Testis (tissue), 3 donors: ENCODE measurements around the gene NRP1. TPM values are rescaled to one million over a fixed set of nuclear protein-coding genes. Genes with fewer than 3 reads are reported as not detected.

ENCODE experiments used
- DNase-seq: peaks from one replicate; pipeline ENCODE4 v3.0.0-alpha.2; 2019
- H3K27ac ChIP-seq, 2 donors: fragments of 200-600 bp; sonication (generic); one replicate each; pipeline ENCODE4 v1.5.1; 2019
- H3K27me3 ChIP-seq: fragments of 200-600 bp; sonication (generic); one replicate; pipeline ENCODE4 v1.5.1; 2019
- H3K36me3 ChIP-seq: fragments of 200-600 bp; sonication (generic); one replicate; pipeline ENCODE4 v1.5.1; 2017; ENCODE audit warnings: low read depth; ENCODE audit errors: missing control alignments
- H3K4me1 ChIP-seq: fragments of 200-600 bp; sonication (generic); one replicate; pipeline ENCODE4 v1.5.1; 2019
- H3K4me3 ChIP-seq, 2 donors: fragments of 200-600 bp; sonication (generic); one replicate each; pipeline ENCODE4 v1.5.1; 2017 to 2019
- H3K9me3 ChIP-seq: fragments of 200-600 bp; sonication (generic); one replicate; pipeline ENCODE4 v1.5.1; 2017
- POLR2A ChIP-seq: fragments of 450-650 bp; IDR thresholded peaks from one replicate; pipeline ENCODE4 v1.6.1; 2017; ENCODE audit warnings: antibody characterized with exemption, mild to moderate bottlenecking, moderate library complexity
- WGBS, 2 donors: methylation state at CpG; one replicate each; pipeline ENCODE4 v1.1.5; 2018; 5-methylcytosine and 5-hydroxymethylcytosine counted together
- intact Hi-C: fragments of 100-400 bp; cut with DNase I; formaldehyde crosslinking; loops from one replicate; pipeline ENCODE4 v1.15.1; 2023; ENCODE audit warnings: low total_unique reads
- polyA plus RNA-seq: library from polyadenylated mRNA; stranded (reverse); fragments of 350-450 nt; fragmentation: Illumina TruSeq; extraction: RNeasy Lipid Tissue Mini Kit (QIAGEN cat#74804); gene quantifications from one replicate; pipeline ENCODE4 v1.2.3, GENCODE V29; 2014; ENCODE audit warnings: low read depth, low replicate concordance; ENCODE audit not compliant: insufficient read depth
- total RNA-seq, 2 donors: library from RNA; depleted of rRNA; stranded (reverse); fragments of >200 nt; gene quantifications; one replicate each; pipeline ENCODE4 v1.2.3, GENCODE V29; 2016
- TF ChIP-seq, protein P1 (sequence below), 3 experiments: fragments of 450-650 bp in 2 of 3; fragments of 200-600 bp in 1 of 3; sonication (generic) in 1 of 3; IDR thresholded peaks; one replicate each; pipeline ENCODE4 v1.5.1; 2016 to 2019; ENCODE audit warnings: antibody characterized with exemption in 3 of 3, mild to moderate bottlenecking in 2 of 3, moderate library complexity in 1 of 3

Gene NRP1
- total and polyA plus RNA-seq, 3 donors from 2014 or later = 15.9 to 23.8 (median 17.1) TPM

GRCh38 chr10:33215635-33216034, 118.8 kb downstream of the NRP1 start:
- no peak for DNase-seq
- intact Hi-C loops = no loop called here
- H3K9me3 ChIP-seq = no peaks in the 10 kb centered on the region
- WGBS, 2 donors = 56 to 65% methylated on average over 3 of the region's 3 CpGs
- H3K4me1 ChIP-seq = no peaks in the 10 kb centered on the region
- TF ChIP-seq, protein P1, sequence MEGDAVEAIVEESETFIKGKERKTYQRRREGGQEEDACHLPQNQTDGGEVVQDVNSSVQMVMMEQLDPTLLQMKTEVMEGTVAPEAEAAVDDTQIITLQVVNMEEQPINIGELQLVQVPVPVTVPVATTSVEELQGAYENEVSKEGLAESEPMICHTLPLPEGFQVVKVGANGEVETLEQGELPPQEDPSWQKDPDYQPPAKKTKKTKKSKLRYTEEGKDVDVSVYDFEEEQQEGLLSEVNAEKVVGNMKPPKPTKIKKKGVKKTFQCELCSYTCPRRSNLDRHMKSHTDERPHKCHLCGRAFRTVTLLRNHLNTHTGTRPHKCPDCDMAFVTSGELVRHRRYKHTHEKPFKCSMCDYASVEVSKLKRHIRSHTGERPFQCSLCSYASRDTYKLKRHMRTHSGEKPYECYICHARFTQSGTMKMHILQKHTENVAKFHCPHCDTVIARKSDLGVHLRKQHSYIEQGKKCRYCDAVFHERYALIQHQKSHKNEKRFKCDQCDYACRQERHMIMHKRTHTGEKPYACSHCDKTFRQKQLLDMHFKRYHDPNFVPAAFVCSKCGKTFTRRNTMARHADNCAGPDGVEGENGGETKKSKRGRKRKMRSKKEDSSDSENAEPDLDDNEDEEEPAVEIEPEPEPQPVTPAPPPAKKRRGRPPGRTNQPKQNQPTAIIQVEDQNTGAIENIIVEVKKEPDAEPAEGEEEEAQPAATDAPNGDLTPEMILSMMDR (IDR thresholded peaks at IDR 0.05) = no peak
- no peak for TF ChIP-seq POLR2A
- H3K36me3 ChIP-seq = no peaks in the 10 kb centered on the region
- no peaks in the 10 kb centered on the region for H3K27me3 ChIP-seq
- H3K27ac ChIP-seq = peak overlapping the region in 1 of 2 donors; percentile 62
- no peak overlapping the region for H3K4me3 ChIP-seq

DNA sequence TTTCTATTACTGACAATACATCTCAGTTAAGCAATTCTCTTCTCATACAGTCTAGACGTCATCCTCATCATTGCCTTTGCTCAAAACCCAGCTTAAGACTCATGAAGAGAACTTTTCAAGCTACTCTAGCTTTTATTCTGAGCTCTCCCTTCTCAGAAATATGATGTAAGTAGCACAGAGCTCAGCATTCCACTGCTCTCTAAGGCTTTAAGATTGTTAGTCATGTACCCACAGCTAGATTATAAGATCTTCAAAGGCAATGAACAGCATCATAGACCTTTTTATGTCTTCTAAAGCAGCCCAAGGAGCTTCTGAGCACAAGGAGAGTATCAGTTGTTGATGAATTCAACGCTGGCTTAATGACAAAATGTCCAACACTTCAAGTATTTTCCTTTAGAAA, 119.3 kb downstream of the NRP1 start:
- H3K36me3 ChIP-seq = no peaks in the 10 kb centered on the region
- peak overlapping the region in 1 of 2 donors; percentile 62 for H3K27ac ChIP-seq

DNA sequence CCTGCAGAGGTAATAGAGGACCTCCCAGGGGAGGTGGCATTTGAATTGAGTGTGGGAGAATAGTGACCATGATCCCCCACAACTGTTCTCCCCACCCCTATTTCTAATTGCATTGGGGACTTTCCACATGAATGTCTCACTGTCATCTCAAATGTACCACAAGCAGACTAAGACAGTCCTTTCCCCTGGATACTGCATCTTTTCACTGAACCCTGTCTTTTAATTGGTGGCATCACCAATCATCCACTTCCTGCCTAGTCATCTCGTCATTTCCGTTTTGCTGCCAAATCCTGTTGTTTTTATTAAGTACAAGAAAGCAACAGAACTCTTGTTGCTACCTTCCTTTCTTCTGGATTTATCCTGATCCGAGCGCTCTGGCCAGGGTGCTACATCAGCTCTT, 120.3 kb downstream of the NRP1 start:
- no peaks in the 10 kb centered on the region for H3K4me1 ChIP-seq
- TF ChIP-seq POLR2A = no peak
- TF ChIP-seq, protein P1 (IDR thresholded peaks at IDR 0.05) = no peak
- no peaks in the 10 kb centered on the region for H3K36me3 ChIP-seq
- intact Hi-C loops = no loop called here
- WGBS, 2 donors = 90% methylated on average over 4 of the region's 4 CpGs
- no peaks in the 10 kb centered on the region for H3K9me3 ChIP-seq
- H3K4me3 ChIP-seq = no peak overlapping the region
- no peaks in the 10 kb centered on the region for H3K27me3 ChIP-seq
- DNase-seq = no peak
- no peak overlapping the region for H3K27ac ChIP-seq

More for the DNA sequence above, 119.3 kb downstream of the NRP1 start:
- WGBS, 2 donors = 93 to 96% methylated on average over 2 of the region's 2 CpGs
- Histone ChIP-seq H3K4me1 (no peaks in the 10 kb centered on the region), H3K9me3 (no peaks in the 10 kb centered on the region), H3K27me3 (no peaks in the 10 kb centered on the region), H3K4me3 (no peak overlapping the region)
- intact Hi-C loops = no loop called here
- no peak for DNase-seq
- TF ChIP-seq, protein P1 (IDR thresholded peaks at IDR 0.05) = no peak
- TF ChIP-seq POLR2A = no peak

DNA sequence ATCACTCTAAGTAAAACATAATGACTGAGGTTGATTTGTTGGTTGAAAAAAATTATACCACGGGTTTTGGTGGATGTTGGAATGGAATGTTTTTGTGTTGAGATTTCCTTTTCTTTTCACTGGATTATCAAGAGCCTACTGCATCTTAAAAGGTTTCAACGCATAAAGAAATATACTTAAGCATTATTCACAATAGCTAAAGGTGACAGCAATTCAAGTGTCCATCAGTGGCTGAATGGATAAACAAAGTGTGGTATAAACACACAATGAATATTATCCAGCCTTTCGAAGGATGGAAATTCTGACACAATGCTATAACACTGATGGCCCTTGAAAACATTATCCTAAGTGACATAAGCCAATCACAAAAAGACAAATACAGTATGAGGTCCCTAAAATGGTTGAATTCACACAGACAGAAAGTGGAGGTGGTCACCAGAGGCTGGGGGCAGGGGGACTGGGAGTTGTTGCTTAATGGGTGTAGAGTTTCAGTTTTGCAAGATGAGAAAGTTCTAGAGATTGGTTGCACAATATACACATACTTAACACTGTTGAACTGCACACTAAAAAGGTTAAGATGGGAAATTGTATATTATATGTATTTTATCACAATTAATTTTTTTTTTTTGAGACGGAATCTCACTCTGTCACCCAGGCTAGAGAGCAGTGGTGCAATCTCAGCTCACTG, 122.3 kb downstream of the NRP1 start:
- WGBS, 2 donors = 84 to 89% methylated on average over 4 of the region's 4 CpGs
- H3K36me3 ChIP-seq = no peaks in the 10 kb centered on the region
- no peaks in the 10 kb centered on the region for H3K27me3 ChIP-seq
- H3K4me3 ChIP-seq = no peak overlapping the region
- intact Hi-C loops = no loop called here
- TF ChIP-seq, protein P1 (IDR thresholded peaks at IDR 0.05) = no peak
- no peak for TF ChIP-seq POLR2A
- H3K9me3 ChIP-seq = no peaks in the 10 kb centered on the region
- no peak for DNase-seq
- no peaks in the 10 kb centered on the region for H3K4me1 ChIP-seq
- H3K27ac ChIP-seq = peak overlapping the region in 1 of 2 donors; percentile 39
